AG08396 (cell line): ENCODE measurements around the gene THTPA.
"Not testable (repeated sequence)": the region's sequence is repeated elsewhere in the genome, so short reads cannot be mapped to it uniquely, and the experiment has no call there.

Experiments
- DNase-seq: peaks from one replicate; pipeline ENCODE4 v3.0.0; 2012; ENCODE audit warnings: low spot score, mixed read lengths

The THTPA gene

GRCh38 chr14:23533652-23534435 lies 22.2 kb upstream of the THTPA start:
- no peak for DNase-seq

- no peak for DNase-seq
Measured at GRCh38 chr14:23535943-23536342, 20.1 kb upstream of the THTPA start.

GRCh38 chr14:23536494-23536893 lies 19.6 kb upstream of the THTPA start:
- DNase-seq, result no peak

- not testable (repeated sequence) for DNase-seq
Measured at GRCh38 chr14:23536906-23537305, 19.2 kb upstream of the THTPA start.

DNA sequence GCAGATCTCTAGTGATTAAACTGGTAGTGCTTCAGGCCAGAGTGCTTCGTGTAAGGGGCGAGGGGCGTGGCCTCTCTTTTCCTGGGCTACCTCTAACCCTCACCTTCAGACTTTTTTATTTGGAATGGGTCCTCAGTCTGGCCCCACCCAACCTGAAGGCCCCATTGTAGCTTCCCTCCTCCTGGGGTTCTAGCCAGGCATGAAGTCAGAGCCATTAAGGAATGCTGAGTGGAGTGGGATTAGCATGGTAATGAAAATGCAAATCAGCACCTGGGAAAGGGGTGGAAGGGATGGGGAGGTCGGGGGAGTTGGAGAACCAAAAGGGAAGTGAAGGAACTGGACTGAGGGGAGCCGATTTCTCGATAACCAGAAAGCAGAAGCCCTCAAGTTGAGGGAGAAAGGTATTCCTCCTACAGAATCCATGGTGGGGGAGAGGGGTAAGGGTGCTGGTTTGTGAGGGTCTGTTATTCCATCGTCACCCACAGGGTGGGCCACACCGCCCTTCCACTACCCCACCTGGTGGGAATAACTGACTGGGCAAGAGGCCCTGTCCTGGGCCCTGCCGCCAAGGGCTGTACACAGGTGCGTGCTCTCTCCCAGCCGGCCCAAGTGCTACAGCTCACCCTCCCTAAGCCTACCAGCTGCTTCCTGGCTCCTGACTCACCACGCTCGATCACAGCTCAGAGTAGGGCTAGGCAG lies 18.6 kb upstream of the THTPA start:
- no peak for DNase-seq

DNA sequence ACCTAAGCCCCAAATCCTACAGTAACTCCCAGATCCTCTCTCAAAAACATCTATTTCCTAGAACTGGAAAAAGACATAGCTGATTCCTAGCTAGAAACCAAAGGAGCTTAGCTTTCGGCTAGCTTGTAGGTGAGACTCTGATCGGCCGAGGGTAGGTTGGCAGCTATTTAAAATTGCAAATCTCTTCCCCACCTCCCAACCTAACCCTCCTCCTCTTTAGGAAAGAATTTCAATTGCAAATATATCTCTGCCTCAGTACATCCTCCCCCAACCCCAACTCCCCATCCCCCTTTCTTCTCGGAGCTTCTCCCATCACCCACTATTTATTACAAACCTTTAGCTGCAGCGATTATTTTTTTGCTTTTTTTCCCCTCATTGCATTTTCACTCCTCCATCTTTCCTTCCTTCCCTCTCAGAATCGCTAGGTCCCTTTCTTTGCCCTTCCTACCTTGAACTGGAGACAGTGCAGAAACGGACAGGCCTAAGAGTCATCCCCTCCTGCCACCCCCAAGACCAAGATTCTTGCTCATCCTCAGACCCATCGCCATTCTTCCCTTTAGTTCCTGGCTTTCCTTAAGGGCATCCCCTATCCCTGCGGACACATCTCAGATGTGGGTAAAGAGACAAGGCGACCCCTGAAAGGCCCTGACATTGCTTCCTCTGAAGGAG lies 17.9 kb upstream of the THTPA start:
- DNase-seq, result no peak

GRCh38 chr14:23538785-23539184 lies 17.3 kb upstream of the THTPA start:
- DNase-seq, result peak; percentile 70

GRCh38 chr14:23539248-23540140 lies 16.6 kb upstream of the THTPA start:
- DNase-seq, result peak; percentile 67

GRCh38 chr14:23540141-23540469 lies 16.0 kb upstream of the THTPA start:
- no peak for DNase-seq

GRCh38 chr14:23542261-23542660 lies 13.8 kb upstream of the THTPA start:
- DNase-seq, result no peak

GRCh38 chr14:23543403-23543802 lies 12.7 kb upstream of the THTPA start:
- DNase-seq, result no peak

DNA sequence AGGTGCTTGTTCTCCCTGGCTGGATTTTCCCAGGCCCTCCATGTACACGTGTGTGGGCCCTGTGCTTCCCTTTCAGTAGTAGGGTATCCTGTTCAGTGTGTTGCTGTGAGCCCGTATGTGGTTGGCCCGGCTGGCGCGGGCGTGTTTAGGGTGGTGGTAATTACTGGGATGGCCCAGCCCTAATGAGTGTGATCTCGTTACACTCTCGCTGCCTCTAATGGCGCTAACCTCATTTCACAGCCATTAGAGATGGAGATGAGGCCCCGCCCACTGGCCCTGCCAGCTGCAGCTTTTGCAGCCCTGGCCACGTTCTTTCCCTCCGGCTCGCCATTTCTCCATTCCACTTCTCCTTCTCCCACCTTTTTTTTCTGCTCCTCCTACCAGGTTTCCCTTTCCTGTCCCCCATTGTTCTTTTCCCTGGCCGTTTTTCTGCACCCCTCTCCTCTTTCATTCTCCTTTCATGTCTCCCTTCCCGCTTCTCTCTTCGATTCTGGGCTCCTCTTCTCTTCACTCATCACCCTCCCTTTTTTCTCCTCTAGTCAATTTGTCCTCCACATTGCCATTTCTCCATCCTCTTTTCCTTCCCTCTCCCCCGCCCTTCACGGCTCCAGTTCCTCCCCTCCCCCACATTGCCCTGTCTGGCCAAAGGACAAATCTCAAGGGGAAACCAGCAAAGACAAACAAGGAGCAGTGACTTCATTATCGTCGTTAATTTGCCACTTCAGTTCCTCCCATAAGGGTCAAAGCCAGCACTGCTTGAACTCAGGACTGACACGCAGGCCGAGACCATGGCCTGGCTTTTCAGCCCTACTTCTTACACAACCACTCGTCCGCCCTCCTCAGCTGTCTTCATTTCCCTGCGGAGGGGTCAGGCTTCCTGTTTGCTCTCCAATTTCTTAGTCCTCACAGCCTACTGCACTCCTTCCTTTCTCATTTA lies 11.3 kb upstream of the THTPA start:
- DNase-seq, result no peak

DNA sequence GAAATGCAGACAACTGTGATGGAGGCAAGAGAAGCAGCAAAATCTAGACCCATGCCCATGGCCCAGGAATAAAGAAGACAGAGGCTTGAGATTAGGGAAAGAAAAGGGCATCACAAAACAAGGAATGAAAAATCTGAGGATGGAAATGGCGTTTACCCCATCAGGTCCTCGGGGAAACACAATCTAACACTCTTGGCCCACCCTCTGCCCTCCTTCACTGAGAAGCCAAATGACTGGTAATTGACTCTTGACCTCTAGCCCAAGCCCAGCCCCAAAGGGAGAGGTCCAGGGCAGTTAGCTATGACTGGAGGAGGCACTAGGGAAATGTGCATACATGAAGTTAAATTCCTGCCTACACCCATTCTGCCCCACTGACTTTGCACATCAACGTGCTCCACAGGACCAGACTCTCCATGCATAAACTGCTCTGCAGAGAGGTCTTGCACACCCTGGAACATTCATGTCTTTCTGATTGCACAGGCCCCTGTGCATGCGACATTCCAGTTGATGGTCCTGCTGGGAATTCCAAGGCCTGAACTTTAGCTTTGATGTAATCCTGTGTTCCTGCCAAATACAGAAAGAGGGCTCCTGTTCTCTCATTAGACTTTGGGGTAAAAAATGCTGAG lies 10.2 kb upstream of the THTPA start:
- DNase-seq, result no peak

GRCh38 chr14:23546450-23547035 lies 9.5 kb upstream of the THTPA start:
- DNase-seq, result no peak

- DNase-seq, result no peak
Measured at GRCh38 chr14:23547924-23548323, 8.1 kb upstream of the THTPA start.

DNA sequence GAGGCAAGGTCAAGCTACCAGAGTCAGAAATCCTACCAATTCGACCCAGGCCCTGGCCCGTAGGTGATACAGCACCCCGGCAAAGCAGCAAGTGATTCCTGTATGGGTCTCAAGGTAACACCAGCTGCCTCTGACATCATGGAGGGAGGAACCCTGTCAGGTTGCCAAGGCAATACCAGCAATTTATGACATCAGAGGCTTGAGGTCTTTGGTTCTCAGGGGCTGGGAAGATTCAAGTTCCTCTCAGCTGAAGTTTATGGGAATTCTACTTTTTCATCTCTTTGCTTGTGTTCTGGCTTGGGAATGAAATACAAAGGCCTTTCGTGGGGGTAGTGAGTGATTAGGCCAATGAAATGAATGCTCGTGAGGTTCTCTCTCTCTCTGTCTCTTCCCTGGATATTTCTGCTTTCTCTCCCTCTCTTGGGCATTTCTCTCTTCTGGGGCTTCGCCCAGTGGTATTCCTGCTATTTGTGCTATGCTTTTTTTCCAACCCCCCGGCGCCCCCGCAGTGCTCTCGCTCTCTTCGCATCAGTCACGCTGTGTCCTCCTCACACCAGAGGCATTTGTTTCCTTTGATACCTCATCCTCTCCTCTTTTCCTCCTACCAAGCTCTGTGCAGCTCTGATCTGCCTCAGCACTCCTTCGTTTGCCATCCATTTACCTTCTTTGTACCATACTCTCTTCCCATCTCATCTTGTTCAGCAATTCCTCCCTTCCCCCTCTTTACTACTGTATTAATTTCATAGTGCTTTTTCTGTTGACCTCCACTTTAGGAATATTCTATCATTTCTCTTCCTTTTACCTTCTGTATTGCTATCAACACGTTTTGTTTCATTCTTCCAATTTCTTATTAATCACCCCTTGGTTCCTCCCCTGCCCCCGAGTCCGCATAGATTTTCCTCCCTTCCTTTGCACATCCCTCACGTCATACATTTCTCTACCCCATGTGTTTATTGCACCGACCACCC lies 7.4 kb upstream of the THTPA start:
- peak; percentile 29 for DNase-seq

- DNase-seq, result no peak
Measured at GRCh38 chr14:23550131-23550811, 5.8 kb upstream of the THTPA start.

GRCh38 chr14:23550812-23551265 lies 5.2 kb upstream of the THTPA start:
- no peak for DNase-seq
